ENCODE data around the gene LRRTM3. TPM values are rescaled to one million over a fixed set of nuclear protein-coding genes. Genes with fewer than 3 reads are reported as not detected.

LRRTM3 gene
- total RNA-seq, 2 experiments from 2014 or later = not detected

GRCh38 chr10:66980246-66980815, 54.5 kb downstream of the LRRTM3 start:
- Mint-ChIP-seq H3K36me3 (ENCODE audit: low read depth) (no peaks in the 10 kb centered on the region), H3K4me3 (no peak overlapping the region), H3K27me3 (no peaks in the 10 kb centered on the region), H3K9me3 (peaks cover 2% of the 10 kb centered on the region), H3K4me1 (ENCODE audit: low read depth) (no peaks in the 10 kb centered on the region), H3K27ac (no peak overlapping the region)
- ATAC-seq (no peak), DNase-seq (no peak)
- intact Hi-C loops (cut with micrococcal nuclease) = no loop called here
- CTCF ChIA-PET = no interaction called here
- TF ChIP-seq CTCF (IDR thresholded peaks at IDR 0.05) = no peak
- POLR2A ChIA-PET = no interaction called here

GRCh38 chr10:66981361-66982052, 55.7 kb downstream of the LRRTM3 start:
- no peak for TF ChIP-seq CTCF (IDR thresholded peaks at IDR 0.05)
- Mint-ChIP-seq H3K9me3 (peaks cover 2% of the 10 kb centered on the region), H3K27ac (no peak overlapping the region), H3K27me3 (no peaks in the 10 kb centered on the region), H3K4me1 (ENCODE audit: low read depth) (no peaks in the 10 kb centered on the region), H3K4me3 (no peak overlapping the region), H3K36me3 (ENCODE audit: low read depth) (no peaks in the 10 kb centered on the region)
- CTCF ChIA-PET = no interaction called here
- intact Hi-C loops (cut with micrococcal nuclease) = no loop called here
- ATAC-seq (no peak), DNase-seq (no peak)
- POLR2A ChIA-PET = no interaction called here

- H3K4me3 Mint-ChIP-seq = no peak overlapping the region
- no peaks in the 10 kb centered on the region for H3K27me3 Mint-ChIP-seq
- POLR2A ChIA-PET = no interaction called here
- CTCF ChIA-PET = no interaction called here
- DNase-seq (no peak), ATAC-seq (no peak)
- no peak for TF ChIP-seq CTCF (IDR thresholded peaks at IDR 0.05)
- no peak overlapping the region for H3K27ac Mint-ChIP-seq
- intact Hi-C loops (cut with micrococcal nuclease) = no loop called here
- H3K9me3 Mint-ChIP-seq = peaks cover 4% of the 10 kb centered on the region
- no peaks in the 10 kb centered on the region for H3K4me1 Mint-ChIP-seq (ENCODE audit: low read depth)
- no peaks in the 10 kb centered on the region for H3K36me3 Mint-ChIP-seq (ENCODE audit: low read depth)
Measured at GRCh38 chr10:66982053-66982420, 56.2 kb downstream of the LRRTM3 start.

- H3K27ac Mint-ChIP-seq = no peak overlapping the region
- DNase-seq = no peak
- intact Hi-C loops (cut with micrococcal nuclease) = no loop called here
- no peak overlapping the region for H3K4me3 Mint-ChIP-seq
- TF ChIP-seq CTCF (IDR thresholded peaks at IDR 0.05) = no peak
- no peaks in the 10 kb centered on the region for H3K4me1 Mint-ChIP-seq (ENCODE audit: low read depth)
- H3K9me3 Mint-ChIP-seq = peaks cover 4% of the 10 kb centered on the region
- CTCF ChIA-PET = no interaction called here
- no peaks in the 10 kb centered on the region for H3K27me3 Mint-ChIP-seq
- POLR2A ChIA-PET = no interaction called here
- no peak for ATAC-seq
- no peaks in the 10 kb centered on the region for H3K36me3 Mint-ChIP-seq (ENCODE audit: low read depth)
Measured at GRCh38 chr10:66982792-66983474, 57.1 kb downstream of the LRRTM3 start.

GRCh38 chr10:66983475-66983818, 57.6 kb downstream of the LRRTM3 start:
- ChIA-PET POLR2A (no interaction called here), CTCF (no interaction called here)
- no peaks in the 10 kb centered on the region for H3K27me3 Mint-ChIP-seq
- no peak overlapping the region for H3K4me3 Mint-ChIP-seq
- no peak for ATAC-seq
- intact Hi-C loops (cut with micrococcal nuclease) = no loop called here
- H3K9me3 Mint-ChIP-seq = peaks cover 4% of the 10 kb centered on the region
- H3K4me1 Mint-ChIP-seq (ENCODE audit: low read depth) = no peaks in the 10 kb centered on the region
- H3K27ac Mint-ChIP-seq = no peak overlapping the region
- TF ChIP-seq CTCF (IDR thresholded peaks at IDR 0.05) = no peak
- H3K36me3 Mint-ChIP-seq (ENCODE audit: low read depth) = no peaks in the 10 kb centered on the region
- no peak for DNase-seq

Data from activated CD8-positive, alpha-beta T cell treated with anti-CD3 and anti-CD28 coated beads for 36 hours (primary cell).